ENCODE data around the gene DENND4C. TPM values are rescaled to one million over a fixed set of nuclear protein-coding genes. Genes with fewer than 3 reads are reported as not detected.

The DENND4C gene
- total RNA-seq, 2 experiments from 2014 or later: 28.8 to 38.6 TPM

- no peak overlapping the region for H3K4me3 Mint-ChIP-seq
- no peaks in the 10 kb centered on the region for H3K27me3 Mint-ChIP-seq
- H3K4me1 Mint-ChIP-seq: peaks cover 15% of the 10 kb centered on the region
- no peak overlapping the region for H3K27ac Mint-ChIP-seq
- DNase-seq: no peak
- H3K9me3 Mint-ChIP-seq (ENCODE audit: low read depth): no peaks in the 10 kb centered on the region
- no peak for ATAC-seq
- CTCF ChIA-PET: no interaction called here
- H3K36me3 Mint-ChIP-seq: peaks cover 1% of the 10 kb centered on the region
These were observed 30.3 kb upstream of the DENND4C start for GRCh38 chr9:19200229-19200628.

- H3K36me3 Mint-ChIP-seq: no peaks in the 10 kb centered on the region
- peaks cover 10% of the 10 kb centered on the region for H3K4me1 Mint-ChIP-seq
- H3K9me3 Mint-ChIP-seq (ENCODE audit: low read depth): no peaks in the 10 kb centered on the region
- no peak overlapping the region for H3K27ac Mint-ChIP-seq
- no peaks in the 10 kb centered on the region for H3K27me3 Mint-ChIP-seq
- CTCF ChIA-PET: interaction anchor here (0.9 to 1.6 kb wide), 2 partner anchors 10 to 16 kb away, joined by 3 to 5 read pairs; no protein-coding TSS in a partner anchor
- ATAC-seq: no peak
- DNase-seq: no peak
- H3K4me3 Mint-ChIP-seq: no peak overlapping the region
These were observed 28.3 kb upstream of the DENND4C start for GRCh38 chr9:19201899-19202891.

GRCh38 chr9:19203058-19203457 is 27.4 kb upstream of the DENND4C start:
- DNase-seq (no peak), ATAC-seq (no peak)
- no peaks in the 10 kb centered on the region for H3K9me3 Mint-ChIP-seq (ENCODE audit: low read depth)
- H3K27ac Mint-ChIP-seq: no peak overlapping the region
- H3K27me3 Mint-ChIP-seq: no peaks in the 10 kb centered on the region
- H3K4me3 Mint-ChIP-seq: no peak overlapping the region
- H3K36me3 Mint-ChIP-seq: no peaks in the 10 kb centered on the region
- CTCF ChIA-PET: interaction anchor here (0.9 to 1.6 kb wide), 2 partner anchors 9 to 15 kb away, joined by 3 to 5 read pairs; no protein-coding TSS in a partner anchor
- H3K4me1 Mint-ChIP-seq: peaks cover 10% of the 10 kb centered on the region

- DNase-seq (no peak), ATAC-seq (no peak)
- Mint-ChIP-seq H3K9me3 (ENCODE audit: low read depth) (no peaks in the 10 kb centered on the region), H3K36me3 (no peaks in the 10 kb centered on the region), H3K27ac (no peak overlapping the region), H3K4me1 (no peaks in the 10 kb centered on the region), H3K4me3 (no peak overlapping the region), H3K27me3 (peaks cover 2% of the 10 kb centered on the region)
- CTCF ChIA-PET: no interaction called here
These were observed 21.8 kb upstream of the DENND4C start for GRCh38 chr9:19208653-19209052.

GRCh38 chr9:19209188-19209587 is 21.3 kb upstream of the DENND4C start:
- Mint-ChIP-seq H3K9me3 (ENCODE audit: low read depth) (no peaks in the 10 kb centered on the region), H3K36me3 (no peaks in the 10 kb centered on the region)

GRCh38 chr9:19213823-19214222 is 16.7 kb upstream of the DENND4C start:
- DNase-seq (no peak), ATAC-seq (no peak)
- CTCF ChIA-PET: interaction anchor here (1.1 to 1.3 kb wide), 2 partner anchors 10 to 17 kb away, joined by 3 read pairs; partner anchors contain the start of gene DENND4C
- Mint-ChIP-seq H3K4me3 (no peak overlapping the region), H3K27ac (no peak overlapping the region), H3K9me3 (ENCODE audit: low read depth) (no peaks in the 10 kb centered on the region), H3K4me1 (no peaks in the 10 kb centered on the region), H3K36me3 (no peaks in the 10 kb centered on the region), H3K27me3 (peaks cover 2% of the 10 kb centered on the region)

More at GRCh38 chr9:19209188-19209587, 21.3 kb upstream of the DENND4C start:
- Mint-ChIP-seq H3K27ac (no peak overlapping the region), H3K4me1 (no peaks in the 10 kb centered on the region), H3K27me3 (peaks cover 2% of the 10 kb centered on the region), H3K4me3 (no peak overlapping the region)
- CTCF ChIA-PET: no interaction called here
- ATAC-seq (no peak), DNase-seq (no peak)

- CTCF ChIA-PET: interaction anchor here (1.0 kb wide), 1 partner anchor 83 kb away, joined by 3 read pairs; no protein-coding TSS in a partner anchor
- no peaks in the 10 kb centered on the region for H3K4me1 Mint-ChIP-seq
- no peak for ATAC-seq
These were observed 14.0 kb upstream of the DENND4C start for GRCh38 chr9:19216466-19216865.

GRCh38 chr9:19221326-19221725 is 9.2 kb upstream of the DENND4C start:
- CTCF ChIA-PET: no interaction called here
- no peak overlapping the region for H3K4me3 Mint-ChIP-seq

More at GRCh38 chr9:19216466-19216865, 14.0 kb upstream of the DENND4C start:
- H3K27me3 Mint-ChIP-seq: no peaks in the 10 kb centered on the region
- H3K4me3 Mint-ChIP-seq: no peak overlapping the region
- no peaks in the 10 kb centered on the region for H3K36me3 Mint-ChIP-seq
- H3K27ac Mint-ChIP-seq: no peak overlapping the region
- no peaks in the 10 kb centered on the region for H3K9me3 Mint-ChIP-seq (ENCODE audit: low read depth)
- DNase-seq: no peak

GRCh38 chr9:19223724-19224123 is 6.8 kb upstream of the DENND4C start:
- ATAC-seq: no peak
- CTCF ChIA-PET: interaction anchor here (0.7 kb wide), 1 partner anchor 10 kb away, joined by 3 read pairs; no protein-coding TSS in a partner anchor
- Mint-ChIP-seq H3K4me1 (no peaks in the 10 kb centered on the region), H3K36me3 (no peaks in the 10 kb centered on the region), H3K27me3 (no peaks in the 10 kb centered on the region), H3K27ac (no peak overlapping the region), H3K9me3 (ENCODE audit: low read depth) (no peaks in the 10 kb centered on the region), H3K4me3 (no peak overlapping the region)
- DNase-seq: no peak

More at GRCh38 chr9:19221326-19221725, 9.2 kb upstream of the DENND4C start:
- no peak for DNase-seq
- Mint-ChIP-seq H3K9me3 (ENCODE audit: low read depth) (no peaks in the 10 kb centered on the region), H3K4me1 (no peaks in the 10 kb centered on the region), H3K27me3 (no peaks in the 10 kb centered on the region), H3K36me3 (no peaks in the 10 kb centered on the region), H3K27ac (no peak overlapping the region)
- ATAC-seq: no peak

GRCh38 chr9:19224563-19224962 is 5.9 kb upstream of the DENND4C start:
- no peak overlapping the region for H3K27ac Mint-ChIP-seq
- no peaks in the 10 kb centered on the region for H3K36me3 Mint-ChIP-seq
- CTCF ChIA-PET: no interaction called here
- ATAC-seq: no peak
- DNase-seq: no peak
- no peaks in the 10 kb centered on the region for H3K27me3 Mint-ChIP-seq
- H3K9me3 Mint-ChIP-seq (ENCODE audit: low read depth): no peaks in the 10 kb centered on the region
- peaks cover 3% of the 10 kb centered on the region for H3K4me1 Mint-ChIP-seq
- no peak overlapping the region for H3K4me3 Mint-ChIP-seq

- Mint-ChIP-seq H3K9me3 (ENCODE audit: low read depth) (no peaks in the 10 kb centered on the region), H3K4me3 (no peak overlapping the region), H3K27me3 (no peaks in the 10 kb centered on the region), H3K27ac (peak overlapping the region; percentile 66), H3K36me3 (peaks cover 2% of the 10 kb centered on the region), H3K4me1 (peaks cover 13% of the 10 kb centered on the region)
- DNase-seq (peak; percentile 77), ATAC-seq (peak; percentile 56)
- CTCF ChIA-PET: interaction anchor here (0.6 to 1.8 kb wide), 6 partner anchors 12 to 235 kb away, joined by 3 to 7 read pairs (median 3); no protein-coding TSS in a partner anchor
These were observed 718 bp upstream of the DENND4C start for GRCh38 chr9:19229595-19230354.

GRCh38 chr9:19231126-19231903 is 822 bp downstream of the DENND4C start:
- DNase-seq (peak; percentile 52), ATAC-seq (peak; percentile 37)
- Mint-ChIP-seq H3K27me3 (no peaks in the 10 kb centered on the region), H3K9me3 (ENCODE audit: low read depth) (no peaks in the 10 kb centered on the region), H3K36me3 (peaks cover 2% of the 10 kb centered on the region), H3K27ac (no peak overlapping the region), H3K4me3 (no peak overlapping the region), H3K4me1 (peaks cover 14% of the 10 kb centered on the region)
- CTCF ChIA-PET: interaction anchor here (1.0 to 1.8 kb wide), 9 partner anchors 9 to 234 kb away, joined by 3 to 7 read pairs (median 3); partner anchors contain the start of gene RRAGA
